Small intestine (tissue), 7 donors: ENCODE results near the gene QDPR. TPM values are rescaled to one million over a fixed set of nuclear protein-coding genes. Genes with fewer than 3 reads are reported as not detected.

ENCODE experiments used
- DNase-seq, 2 donors: peaks; one replicate each; pipeline versions ENCODE4 v3.0.0 to v3.0.0-alpha.2; 2013
- FAIRE-seq: peaks from 2 replicates; lab custom pipeline; 2012; peaks lifted over from hg19 to GRCh38; lab: Jason Lieb, UNC
- H3K27ac ChIP-seq, 3 donors: one replicate each; pipeline ENCODE4 v1.5.1; 2013; ENCODE audit warnings: low read length in 2 of 3, mild to moderate bottlenecking in 2 of 3, control low read depth in 1 of 3, inconsistent platforms in 1 of 3, low read depth in 1 of 3, moderate library complexity in 1 of 3
- H3K27me3 ChIP-seq, 3 donors: one replicate each; pipeline ENCODE4 v1.6.1; 2013; ENCODE audit warnings: low read length in 3 of 3, inconsistent platforms in 1 of 3; ENCODE audit not compliant: control insufficient read depth in 3 of 3, insufficient read depth in 3 of 3
- H3K36me3 ChIP-seq, 3 donors: one replicate each; pipeline ENCODE4 v1.6.1; 2013; ENCODE audit warnings: low read length in 3 of 3, inconsistent platforms in 1 of 3, low read depth in 1 of 3, mild to moderate bottlenecking in 1 of 3, moderate library complexity in 1 of 3; ENCODE audit not compliant: control insufficient read depth in 3 of 3, insufficient read depth in 2 of 3
- H3K4me1 ChIP-seq, 3 donors: one replicate each; pipeline ENCODE4 v1.6.1; 2013; ENCODE audit warnings: low read length in 2 of 3, inconsistent platforms in 1 of 3, low read depth in 1 of 3, mild to moderate bottlenecking in 1 of 3, moderate library complexity in 1 of 3; ENCODE audit not compliant: control insufficient read depth in 3 of 3, insufficient read depth in 2 of 3
- H3K4me3 ChIP-seq, 3 donors: one replicate each; pipeline ENCODE4 v1.5.1; 2013; ENCODE audit warnings: low read length in 3 of 3, control low read depth in 1 of 3, inconsistent platforms in 1 of 3, low read depth in 1 of 3, mild to moderate bottlenecking in 1 of 3, moderate library complexity in 1 of 3
- H3K9me3 ChIP-seq, 2 donors: one replicate each; pipeline ENCODE4 v1.6.1; 2013; ENCODE audit warnings: low read depth in 1 of 2, low read length in 1 of 2; ENCODE audit not compliant: control insufficient read depth in 2 of 2, insufficient read depth in 1 of 2
- WGBS, 3 donors: extraction: QIAGEN DNeasy Blood & Tissue Kit; methylation state at CpG; one replicate each; pipeline ENCODE4 v1.1.7; 2013; 5-methylcytosine and 5-hydroxymethylcytosine counted together
- polyA plus RNA-seq, 4 donors: library from polyadenylated mRNA; stranded (reverse) in 3 of 4; unstranded in 1 of 4; fragments of 200-250 nt in 3 of 4; fragments of 120-200 nt in 1 of 4; gene quantifications; one replicate each; pipeline versions ENCODE4 v1.2.1 to v1.2.3, GENCODE V29; 2013
- donor health status: healthy with polysubstance abuse.
- donor health status: control.
- donor health status: control.
- donor health status: Bipolar disorder and iron deficiency.
- donor health status: healthy.

Gene QDPR
- polyA plus RNA-seq, 4 donors = 31.6 to 80.9 (median 39.0) TPM

- Histone ChIP-seq H3K27ac (no peak overlapping the region), H3K9me3 (no peaks in the 10 kb centered on the region), H3K36me3 (no peaks in the 10 kb centered on the region), H3K4me1 (no peaks in the 10 kb centered on the region), H3K4me3 (no peak overlapping the region), H3K27me3 (peaks cover 0 to 3% (median 0%) of the 10 kb centered on the region in 3 donors)
- FAIRE-seq (no peak), DNase-seq (no peak)
Measured at GRCh38 chr4:17556498-17556897, 44.6 kb upstream of the QDPR start.

GRCh38 chr4:17554568-17554967 lies 42.7 kb upstream of the QDPR start:
- no peak overlapping the region for H3K4me3 ChIP-seq
- no peaks in the 10 kb centered on the region for H3K4me1 ChIP-seq
- H3K27me3 ChIP-seq = peaks cover 0 to 3% (median 0%) of the 10 kb centered on the region in 3 donors
- DNase-seq (no peak), FAIRE-seq (no peak)
- H3K9me3 ChIP-seq = no peaks in the 10 kb centered on the region
- H3K27ac ChIP-seq = no peak overlapping the region
- 61 to 76% (median 66%) methylated on average over 4 of the region's 4 CpGs for WGBS, 3 donors
- no peaks in the 10 kb centered on the region for H3K36me3 ChIP-seq

GRCh38 chr4:17552427-17552826 lies 40.5 kb upstream of the QDPR start:
- Histone ChIP-seq H3K27ac (no peak overlapping the region), H3K9me3 (no peaks in the 10 kb centered on the region), H3K4me1 (no peaks in the 10 kb centered on the region), H3K36me3 (no peaks in the 10 kb centered on the region), H3K27me3 (peaks cover 0 to 3% (median 0%) of the 10 kb centered on the region in 3 donors), H3K4me3 (no peak overlapping the region)
- WGBS, 3 donors = 25 to 42% (median 41%) methylated on average over 5 of the region's 5 CpGs
- DNase-seq (no peak), FAIRE-seq (no peak)

GRCh38 chr4:17550549-17550948 lies 38.7 kb upstream of the QDPR start:
- DNase-seq = no peak
- Histone ChIP-seq H3K27ac (no peak overlapping the region), H3K9me3 (no peaks in the 10 kb centered on the region), H3K4me3 (no peak overlapping the region), H3K36me3 (no peaks in the 10 kb centered on the region), H3K4me1 (no peaks in the 10 kb centered on the region), H3K27me3 (peaks cover 0 to 3% (median 0%) of the 10 kb centered on the region in 3 donors)
- WGBS, 3 donors = 87 to 93% (median 92%) methylated on average over 3 of the region's 3 CpGs
- no peak for FAIRE-seq

- H3K27me3 ChIP-seq = no peaks in the 10 kb centered on the region
- H3K27ac ChIP-seq = no peak overlapping the region
- no peaks in the 10 kb centered on the region for H3K9me3 ChIP-seq
- H3K4me3 ChIP-seq = no peak overlapping the region
- H3K4me1 ChIP-seq = no peaks in the 10 kb centered on the region
- DNase-seq = no peak
- no peaks in the 10 kb centered on the region for H3K36me3 ChIP-seq
- 82 to 89% (median 88%) methylated on average over 12 of the region's 12 CpGs for WGBS, 3 donors
- no peak for FAIRE-seq
Measured at GRCh38 chr4:17546678-17547077, 34.8 kb upstream of the QDPR start.

GRCh38 chr4:17546222-17546621 lies 34.3 kb upstream of the QDPR start:
- no peak overlapping the region for H3K4me3 ChIP-seq
- H3K27ac ChIP-seq = no peak overlapping the region
- H3K27me3 ChIP-seq = no peaks in the 10 kb centered on the region
- no peaks in the 10 kb centered on the region for H3K4me1 ChIP-seq
- WGBS, 3 donors = 87 to 92% (median 90%) methylated on average over 10 of the region's 10 CpGs
- H3K36me3 ChIP-seq = no peaks in the 10 kb centered on the region
- DNase-seq (no peak), FAIRE-seq (no peak)
- no peaks in the 10 kb centered on the region for H3K9me3 ChIP-seq

- H3K4me1 ChIP-seq = no peaks in the 10 kb centered on the region
- H3K4me3 ChIP-seq = no peak overlapping the region
- no peak for DNase-seq
- no peaks in the 10 kb centered on the region for H3K9me3 ChIP-seq
- no peaks in the 10 kb centered on the region for H3K27me3 ChIP-seq
- 66 to 78% (median 73%) methylated on average over 11 of the region's 11 CpGs for WGBS, 3 donors
- H3K27ac ChIP-seq = no peak overlapping the region
- no peak for FAIRE-seq
- H3K36me3 ChIP-seq = no peaks in the 10 kb centered on the region
Measured at GRCh38 chr4:17545374-17546140, 33.7 kb upstream of the QDPR start.

- Histone ChIP-seq H3K27me3 (no peaks in the 10 kb centered on the region), H3K36me3 (no peaks in the 10 kb centered on the region), H3K27ac (no peak overlapping the region), H3K4me3 (no peak overlapping the region), H3K4me1 (no peaks in the 10 kb centered on the region), H3K9me3 (no peaks in the 10 kb centered on the region)
- no peak for DNase-seq
- WGBS, 3 donors = 23 to 44% (median 35%) methylated on average over 3 of the region's 3 CpGs
- no peak for FAIRE-seq
Measured at GRCh38 chr4:17544831-17545234, 32.9 kb upstream of the QDPR start.

- FAIRE-seq (no peak), DNase-seq (peak; percentile 9 to 18)
- no peaks in the 10 kb centered on the region for H3K36me3 ChIP-seq
- H3K27ac ChIP-seq = no peak overlapping the region
- no peaks in the 10 kb centered on the region for H3K4me1 ChIP-seq
- WGBS, 3 donors = 8 to 25% (median 22%) methylated on average over 6 of the region's 6 CpGs
- no peaks in the 10 kb centered on the region for H3K27me3 ChIP-seq
- no peak overlapping the region for H3K4me3 ChIP-seq
- no peaks in the 10 kb centered on the region for H3K9me3 ChIP-seq
Measured at GRCh38 chr4:17544205-17544604, 32.3 kb upstream of the QDPR start.
